Lower leg skin (tissue), 4 donors: Measurements from ENCODE around the gene FBXL20. TPM values are rescaled to one million over a fixed set of nuclear protein-coding genes. Genes with fewer than 3 reads are reported as not detected.

Experiments
- DNase-seq, 2 donors: peaks; one replicate each; pipeline ENCODE4 v3.0.0-alpha.2; 2019; ENCODE audit warnings: low spot score in 2 of 2
- H3K4me3 ChIP-seq: fragments of 200-600 bp; sonication (generic); 2 replicates; pipeline ENCODE4 v1.5.1; 2017; ENCODE audit warnings: mild to moderate bottlenecking, low read depth; ENCODE audit not compliant: poor library complexity, severe bottlenecking
- POLR2A ChIP-seq, 2 donors: fragments of 450-650 bp; IDR thresholded peaks; one replicate each; pipeline ENCODE4 v1.6.1; 2016 to 2017; ENCODE audit warnings: antibody characterized with exemption in 2 of 2, mild to moderate bottlenecking in 1 of 2, moderate library complexity in 1 of 2
- WGBS, 2 donors: methylation state at CpG; one replicate each; pipeline ENCODE4 v1.1.5; 2018; 5-methylcytosine and 5-hydroxymethylcytosine counted together
- intact Hi-C: fragments of 100-400 bp; cut with DNase I; formaldehyde crosslinking; loops from one replicate; pipeline ENCODE4 v1.15.0; 2023; ENCODE audit warnings: low total_unique reads
- total RNA-seq, 4 donors: library from RNA; depleted of rRNA; stranded (reverse); fragments of >200 nt; gene quantifications; one replicate each; pipeline ENCODE4 v1.1.0, GENCODE V29; 2016
- TF ChIP-seq, protein P1 (sequence below), 3 donors: fragments of 450-650 bp; IDR thresholded peaks; one replicate each; pipeline ENCODE4 v1.5.1; 2016; ENCODE audit warnings: antibody characterized with exemption in 3 of 3, mild to moderate bottlenecking in 3 of 3, moderate library complexity in 2 of 3

Gene FBXL20
- total RNA-seq, 4 donors from 2014 or later = 20.5 to 45.2 (median 30.8) TPM

- 75 to 78% methylated on average over 6 of the region's 6 CpGs for WGBS, 2 donors
- TF ChIP-seq, protein P1, sequence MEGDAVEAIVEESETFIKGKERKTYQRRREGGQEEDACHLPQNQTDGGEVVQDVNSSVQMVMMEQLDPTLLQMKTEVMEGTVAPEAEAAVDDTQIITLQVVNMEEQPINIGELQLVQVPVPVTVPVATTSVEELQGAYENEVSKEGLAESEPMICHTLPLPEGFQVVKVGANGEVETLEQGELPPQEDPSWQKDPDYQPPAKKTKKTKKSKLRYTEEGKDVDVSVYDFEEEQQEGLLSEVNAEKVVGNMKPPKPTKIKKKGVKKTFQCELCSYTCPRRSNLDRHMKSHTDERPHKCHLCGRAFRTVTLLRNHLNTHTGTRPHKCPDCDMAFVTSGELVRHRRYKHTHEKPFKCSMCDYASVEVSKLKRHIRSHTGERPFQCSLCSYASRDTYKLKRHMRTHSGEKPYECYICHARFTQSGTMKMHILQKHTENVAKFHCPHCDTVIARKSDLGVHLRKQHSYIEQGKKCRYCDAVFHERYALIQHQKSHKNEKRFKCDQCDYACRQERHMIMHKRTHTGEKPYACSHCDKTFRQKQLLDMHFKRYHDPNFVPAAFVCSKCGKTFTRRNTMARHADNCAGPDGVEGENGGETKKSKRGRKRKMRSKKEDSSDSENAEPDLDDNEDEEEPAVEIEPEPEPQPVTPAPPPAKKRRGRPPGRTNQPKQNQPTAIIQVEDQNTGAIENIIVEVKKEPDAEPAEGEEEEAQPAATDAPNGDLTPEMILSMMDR (IDR thresholded peaks at IDR 0.05) = no peak
- TF ChIP-seq POLR2A (IDR thresholded peaks at IDR 0.05) = no peak
- peak in 1 of 2 donors; percentile 54 for DNase-seq
- H3K4me3 ChIP-seq = no peak overlapping the region
- intact Hi-C loops = no loop called here
Observed at GRCh38 chr17:39404542-39405378, 3.3 kb upstream of the FBXL20 start.

DNA sequence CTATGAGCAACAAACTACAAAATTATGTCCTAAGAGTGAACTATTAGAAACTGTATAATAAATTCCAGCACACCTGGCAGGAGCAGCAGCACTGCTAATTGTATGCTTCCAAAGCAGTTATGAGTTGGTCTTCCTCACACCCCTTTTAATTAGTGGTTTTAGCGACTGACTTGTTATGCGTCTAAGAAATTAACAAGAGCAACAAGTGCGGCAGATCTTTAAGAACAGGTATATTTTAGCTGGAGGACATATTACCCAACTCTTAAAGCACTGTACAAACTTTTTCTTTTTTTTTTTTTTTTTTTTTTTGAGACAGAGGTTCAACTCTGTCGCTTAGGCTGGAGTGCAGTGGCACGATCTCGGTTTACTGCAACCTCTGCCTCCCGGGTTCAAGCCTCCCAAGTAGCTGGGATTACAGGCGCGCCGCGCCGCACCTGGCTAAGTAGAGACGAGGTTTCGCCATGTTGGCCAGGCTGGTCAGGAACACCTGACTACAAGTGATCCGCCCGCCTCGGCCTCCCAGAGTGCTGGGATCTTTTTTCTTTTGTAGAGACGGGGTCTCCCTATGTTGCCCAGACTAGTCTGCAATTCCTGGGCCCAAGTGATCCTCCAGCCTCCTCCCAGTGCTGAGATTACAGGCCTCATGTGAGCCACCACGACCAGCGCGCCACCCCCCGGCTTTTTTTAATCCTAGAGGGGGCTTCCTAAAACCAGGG is 1.6 kb upstream of the FBXL20 start:
- peak in 1 of 2 donors; percentile 64 for DNase-seq
- intact Hi-C loops = no loop called here
- TF ChIP-seq, protein P1 (IDR thresholded peaks at IDR 0.05) = no peak
- TF ChIP-seq POLR2A (IDR thresholded peaks at IDR 0.05) = no peak
- no peak overlapping the region for H3K4me3 ChIP-seq
- 62 to 71% methylated on average over 22 of the region's 22 CpGs for WGBS, 2 donors

DNA sequence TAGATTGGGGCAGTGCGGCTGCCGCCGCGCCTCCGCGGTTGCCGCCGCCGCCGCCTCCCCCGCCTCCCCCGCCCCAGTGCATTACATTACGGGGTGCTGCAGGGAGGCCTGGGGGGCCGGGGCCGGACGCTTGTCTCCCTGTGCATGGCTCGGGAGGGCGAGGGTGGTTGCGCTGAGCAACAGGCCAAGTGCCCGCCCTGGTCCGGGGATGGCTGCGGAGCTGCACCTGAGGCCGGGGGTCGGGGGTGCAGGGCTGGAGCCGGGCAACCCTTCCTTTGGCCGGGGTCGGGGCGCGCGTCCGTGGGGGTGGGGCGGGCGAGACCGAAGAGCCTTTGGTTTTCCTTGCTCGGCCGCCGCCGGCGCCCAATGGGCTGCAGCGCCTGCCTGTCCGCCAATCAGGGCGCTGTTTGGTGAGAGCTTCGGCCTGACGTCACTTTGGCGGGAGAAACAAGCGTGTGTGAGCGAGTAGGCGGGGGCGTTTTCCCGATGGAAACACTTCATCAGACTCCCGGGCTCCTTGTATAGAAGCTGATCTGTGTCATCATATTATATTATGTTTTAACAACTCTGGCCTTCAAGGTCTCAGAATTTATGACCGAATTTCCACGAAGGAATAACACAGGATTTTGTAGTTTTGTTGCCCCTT is 941 bp upstream of the FBXL20 start:
- intact Hi-C loops = no loop called here
- peak; percentile 91 to 97 for DNase-seq
- H3K4me3 ChIP-seq = peak overlapping the region; percentile 76
- TF ChIP-seq, protein P1 (IDR thresholded peaks at IDR 0.05) = no peak
- TF ChIP-seq POLR2A (IDR thresholded peaks at IDR 0.05) = no peak
- WGBS, 2 donors = 0 to 2% methylated on average over 23 to 33 of the region's 53 CpGs

DNA sequence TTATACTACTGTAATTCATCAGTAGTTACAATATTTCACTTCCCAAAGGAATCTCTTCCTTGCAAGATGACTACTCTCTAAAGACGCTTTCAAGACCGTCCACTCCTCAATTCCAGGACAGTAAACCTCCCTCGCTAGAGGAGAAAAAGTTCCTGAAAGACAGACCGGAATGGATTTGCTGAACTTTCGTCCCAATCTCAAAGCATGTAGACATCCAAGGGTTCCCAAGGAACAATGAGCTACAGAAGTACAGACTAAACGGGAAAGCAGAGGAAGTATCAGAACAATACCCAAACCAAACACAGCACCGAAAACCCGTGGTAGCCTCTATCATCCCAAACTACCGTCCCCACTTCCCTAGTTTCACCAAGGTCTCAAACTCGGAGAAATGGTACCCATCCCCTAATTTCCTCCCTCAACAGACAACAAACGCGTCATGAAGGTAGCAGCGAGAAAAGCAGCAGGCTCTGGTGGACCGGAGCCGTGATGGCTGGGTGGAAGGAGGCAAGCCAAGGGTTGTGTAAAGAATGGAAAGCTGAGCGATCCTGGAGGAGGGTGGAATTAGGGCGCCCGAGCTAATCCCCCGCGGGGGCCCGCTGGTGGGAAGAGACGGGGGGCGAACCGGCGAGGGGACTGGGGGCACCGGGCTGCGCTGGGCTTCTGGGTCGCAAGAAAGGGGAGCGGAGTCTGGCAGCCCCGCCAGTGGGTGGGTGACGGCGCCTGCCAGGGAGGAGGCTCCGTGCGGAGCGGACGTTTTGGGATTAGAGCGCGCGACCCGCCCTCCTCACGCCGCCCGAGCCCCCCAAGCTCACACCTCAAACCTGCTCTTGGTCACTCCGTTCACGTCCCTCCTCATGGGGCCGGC is 647 bp downstream of the FBXL20 start:
- intact Hi-C loops = no loop called here
- WGBS, 2 donors = 0 to 1% methylated on average over 29 to 45 of the region's 46 CpGs
- peak overlapping the region; percentile 76 for H3K4me3 ChIP-seq
- peak; percentile 19 to 88 for DNase-seq
- TF ChIP-seq POLR2A (IDR thresholded peaks at IDR 0.05) = no peak
- TF ChIP-seq, protein P1 (IDR thresholded peaks at IDR 0.05) = no peak

DNA sequence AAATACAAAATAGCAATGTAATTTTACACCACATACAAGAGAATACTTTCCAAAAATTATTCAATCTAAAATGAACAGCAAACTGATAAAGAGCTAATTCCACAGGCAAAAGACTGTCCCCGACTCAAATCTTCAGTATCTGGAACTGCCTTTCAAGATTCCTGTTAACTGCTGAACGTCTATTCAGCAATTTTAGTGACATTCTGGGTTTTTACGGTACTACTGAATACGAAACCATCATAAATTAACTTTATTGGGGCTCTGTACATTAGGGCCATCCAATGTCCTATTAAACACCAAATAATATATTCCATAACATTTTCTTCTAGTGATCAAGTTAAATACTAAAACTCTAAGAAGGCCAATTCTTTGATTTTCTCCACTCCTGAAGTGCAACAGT is 1.6 kb downstream of the FBXL20 start:
- intact Hi-C loops = no loop called here
- DNase-seq = no peak
- no peak for TF ChIP-seq POLR2A (IDR thresholded peaks at IDR 0.05)
- TF ChIP-seq, protein P1 (IDR thresholded peaks at IDR 0.05) = no peak
- H3K4me3 ChIP-seq = no peak overlapping the region
- WGBS, 2 donors = 28 to 46% methylated on average over 4 of the region's 4 CpGs
